HL-60 (cell line): Measurements from ENCODE around the gene ANXA10.

Experiments used
- CTCF ChIP-seq: IDR thresholded peaks from one replicate; pipeline ENCODE4 v1.5.1; 2011; ENCODE audit warnings: low read length, control low read depth, inconsistent platforms; ENCODE audit not compliant: insufficient read depth
- GABPA ChIP-seq: IDR thresholded peaks from 2 replicates; pipeline ENCODE4 v1.6.1; 2012; ENCODE audit warnings: low read depth
- POLR2AphosphoS5 ChIP-seq: IDR thresholded peaks from 2 replicates; pipeline ENCODE4 v1.6.1; 2012; ENCODE audit warnings: low read depth
- REST ChIP-seq: IDR thresholded peaks from 2 replicates; pipeline ENCODE4 v1.6.1; 2012; ENCODE audit warnings: low read depth; ENCODE audit not compliant: insufficient replicate concordance
- SPI1 ChIP-seq: IDR thresholded peaks from 2 replicates; pipeline ENCODE4 v1.6.1; 2012; ENCODE audit warnings: low read depth, mild to moderate bottlenecking, borderline replicate concordance

GRCh38 chr4:168063031-168063430, 29.3 kb upstream of the ANXA10 start:
- no peak for TF ChIP-seq CTCF
- TF ChIP-seq POLR2AphosphoS5: no peak
- TF ChIP-seq GABPA: no peak
- no peak for TF ChIP-seq SPI1
- no peak for TF ChIP-seq REST
